ENCODE results near the gene GALNT12. TPM values are rescaled to one million over a fixed set of nuclear protein-coding genes. Genes with fewer than 3 reads are reported as not detected.

The GALNT12 gene
- 1.3 and 4.5 TPM in 2 replicates for total RNA-seq

- peak; percentile 45 for DNase-seq (ENCODE audit: low read depth)
- TF ChIP-seq, protein P1, sequence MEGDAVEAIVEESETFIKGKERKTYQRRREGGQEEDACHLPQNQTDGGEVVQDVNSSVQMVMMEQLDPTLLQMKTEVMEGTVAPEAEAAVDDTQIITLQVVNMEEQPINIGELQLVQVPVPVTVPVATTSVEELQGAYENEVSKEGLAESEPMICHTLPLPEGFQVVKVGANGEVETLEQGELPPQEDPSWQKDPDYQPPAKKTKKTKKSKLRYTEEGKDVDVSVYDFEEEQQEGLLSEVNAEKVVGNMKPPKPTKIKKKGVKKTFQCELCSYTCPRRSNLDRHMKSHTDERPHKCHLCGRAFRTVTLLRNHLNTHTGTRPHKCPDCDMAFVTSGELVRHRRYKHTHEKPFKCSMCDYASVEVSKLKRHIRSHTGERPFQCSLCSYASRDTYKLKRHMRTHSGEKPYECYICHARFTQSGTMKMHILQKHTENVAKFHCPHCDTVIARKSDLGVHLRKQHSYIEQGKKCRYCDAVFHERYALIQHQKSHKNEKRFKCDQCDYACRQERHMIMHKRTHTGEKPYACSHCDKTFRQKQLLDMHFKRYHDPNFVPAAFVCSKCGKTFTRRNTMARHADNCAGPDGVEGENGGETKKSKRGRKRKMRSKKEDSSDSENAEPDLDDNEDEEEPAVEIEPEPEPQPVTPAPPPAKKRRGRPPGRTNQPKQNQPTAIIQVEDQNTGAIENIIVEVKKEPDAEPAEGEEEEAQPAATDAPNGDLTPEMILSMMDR (IDR thresholded peaks at IDR 0.05; ENCODE audit: insufficient read depth, low read depth, low read length) = no peak
- peak within 1 kb of the TSS; percentile 62 for H3K4me3 ChIP-seq (ENCODE audit: low read depth, low read length)
These were observed at the start of gene GALNT12 for GRCh38 chr9:98807070-98807813. Gene GALNT12, plus strand, starts transcription at chr9:98807670. Its CDS starts 29 bp downstream, at chr9:98807699.

DNA sequence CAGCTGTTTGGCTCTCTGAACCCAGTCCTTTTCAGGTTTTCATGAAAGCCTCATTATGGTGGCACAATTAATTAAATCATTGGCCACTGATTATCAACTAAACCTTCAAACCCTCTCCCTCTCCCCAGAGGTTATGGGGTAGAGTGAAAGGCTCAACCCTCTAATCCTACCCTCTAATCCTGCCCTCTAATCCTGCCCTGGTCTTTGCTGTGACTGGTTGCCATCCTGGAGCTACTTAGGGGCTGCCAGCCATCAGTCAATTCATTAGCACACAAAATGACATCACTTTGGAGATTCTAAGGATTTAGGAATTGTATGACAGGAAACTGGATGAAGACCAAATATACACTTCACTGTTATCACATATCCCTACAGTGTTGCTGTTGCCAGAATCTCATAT is 47.2 kb upstream of the GALNT12 start:
- no peak for DNase-seq (ENCODE audit: low read depth)
- H3K4me3 ChIP-seq (ENCODE audit: low read depth, low read length) = no peak overlapping the region
- TF ChIP-seq, protein P1 (IDR thresholded peaks at IDR 0.05; ENCODE audit: insufficient read depth, low read depth, low read length) = no peak

DNA sequence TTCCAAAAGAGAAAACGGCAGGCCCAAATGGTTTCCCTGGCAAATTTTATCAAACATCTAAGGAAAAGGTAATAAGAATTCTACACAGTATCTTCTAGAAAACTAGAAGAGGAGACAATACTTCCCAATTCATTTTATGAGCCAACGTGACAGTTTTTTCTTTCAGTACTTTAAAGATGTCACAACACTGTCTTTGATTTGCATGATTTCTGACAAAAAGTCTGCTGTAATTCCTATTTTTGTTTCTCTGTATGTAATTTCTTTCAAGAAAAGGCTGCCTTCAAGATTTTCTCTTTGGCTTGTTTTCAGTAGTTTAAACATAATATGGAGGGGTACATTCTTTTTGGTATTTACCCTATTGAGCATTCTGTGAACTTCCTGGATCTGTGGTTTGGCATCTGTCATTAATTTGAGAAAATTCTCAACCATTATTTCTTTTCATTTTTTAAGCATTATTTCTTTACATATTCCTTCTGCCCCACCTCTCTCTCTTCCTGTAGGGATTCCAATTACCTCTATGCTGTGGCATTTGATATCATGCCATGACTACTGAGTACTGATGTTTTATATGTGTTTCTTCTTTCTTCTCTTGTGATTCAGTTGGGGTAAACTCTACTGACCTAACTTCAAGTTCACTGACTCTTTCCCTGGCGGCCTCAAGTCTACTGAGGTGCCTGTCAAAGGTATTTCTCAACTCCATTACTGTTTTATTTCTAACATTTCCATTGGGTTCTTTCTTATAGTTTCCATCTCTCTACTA is 43.3 kb upstream of the GALNT12 start:
- H3K4me3 ChIP-seq (ENCODE audit: low read depth, low read length) = no peak overlapping the region
- TF ChIP-seq, protein P1 (IDR thresholded peaks at IDR 0.05; ENCODE audit: insufficient read depth, low read depth, low read length) = no peak
- no peak for DNase-seq (ENCODE audit: low read depth)

DNA sequence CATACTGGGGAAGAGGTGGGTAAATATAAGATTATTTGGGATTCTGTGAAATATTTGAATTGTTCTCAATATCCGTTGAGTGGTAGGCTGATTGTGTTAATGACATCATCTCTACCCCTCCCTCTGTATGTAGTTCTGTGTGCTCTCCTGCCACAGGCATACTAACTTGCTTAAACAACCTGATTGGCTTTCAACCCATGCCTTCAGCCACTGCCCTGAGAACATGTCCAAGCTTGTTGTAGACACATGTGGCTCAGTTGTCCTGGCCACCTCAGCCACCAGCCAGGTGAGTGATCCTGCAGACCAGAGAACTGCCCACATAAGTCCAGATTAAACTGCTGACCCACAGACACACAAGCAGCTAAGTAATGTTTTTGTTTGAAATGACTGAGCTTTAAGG is 42.2 kb upstream of the GALNT12 start:
- DNase-seq (ENCODE audit: low read depth) = no peak
- TF ChIP-seq, protein P1 (IDR thresholded peaks at IDR 0.05; ENCODE audit: insufficient read depth, low read depth, low read length) = no peak
- no peak overlapping the region for H3K4me3 ChIP-seq (ENCODE audit: low read depth, low read length)

- TF ChIP-seq, protein P1 (IDR thresholded peaks at IDR 0.05; ENCODE audit: insufficient read depth, low read depth, low read length) = no peak
- DNase-seq (ENCODE audit: low read depth) = peak; percentile 49
- H3K4me3 ChIP-seq (ENCODE audit: low read depth, low read length) = no peak overlapping the region
These were observed 40.9 kb upstream of the GALNT12 start for GRCh38 chr9:98766586-98766985.

- TF ChIP-seq, protein P1 (IDR thresholded peaks at IDR 0.05; ENCODE audit: insufficient read depth, low read depth, low read length) = no peak
- DNase-seq (ENCODE audit: low read depth) = no peak
- no peak overlapping the region for H3K4me3 ChIP-seq (ENCODE audit: low read depth, low read length)
These were observed 40.3 kb upstream of the GALNT12 start for GRCh38 chr9:98767196-98767595.
